Measurements from ENCODE around the gene MKNK1. TPM values are rescaled to one million over a fixed set of nuclear protein-coding genes. Genes with fewer than 3 reads are reported as not detected.

MKNK1 gene
- total RNA-seq, 1 donor from 2014 or later: 22.6 TPM

- H3K4me3 ChIP-seq (ENCODE audit: low read depth, low read length): no peak overlapping the region
- H3K36me3 ChIP-seq (ENCODE audit: control insufficient read depth, insufficient read depth, low read length): no peaks in the 10 kb centered on the region
- no peak for TF ChIP-seq CTCF (IDR thresholded peaks at IDR 0.05; ENCODE audit: insufficient read depth, low read length, poor library complexity, severe bottlenecking)
- H3K27me3 ChIP-seq (ENCODE audit: control insufficient read depth, insufficient read depth, low read length): no peaks in the 10 kb centered on the region
- no peak for DNase-seq (ENCODE audit: low read depth)
Observed at GRCh38 chr1:46606255-46606965, 2.3 kb upstream of the MKNK1 start.

GRCh38 chr1:46605232-46605631 lies 1.2 kb upstream of the MKNK1 start:
- TF ChIP-seq CTCF (IDR thresholded peaks at IDR 0.05; ENCODE audit: insufficient read depth, low read length, poor library complexity, severe bottlenecking): no peak
- no peak for DNase-seq (ENCODE audit: low read depth)
- Histone ChIP-seq H3K27me3 (ENCODE audit: control insufficient read depth, insufficient read depth, low read length) (no peaks in the 10 kb centered on the region), H3K4me3 (ENCODE audit: low read depth, low read length) (no peak overlapping the region), H3K36me3 (ENCODE audit: control insufficient read depth, insufficient read depth, low read length) (no peaks in the 10 kb centered on the region)

GRCh38 chr1:46603481-46603857 lies 599 bp downstream of the MKNK1 start:
- no peak for TF ChIP-seq CTCF (IDR thresholded peaks at IDR 0.05; ENCODE audit: insufficient read depth, low read length, poor library complexity, severe bottlenecking)
- no peaks in the 10 kb centered on the region for H3K36me3 ChIP-seq (ENCODE audit: control insufficient read depth, insufficient read depth, low read length)
- H3K27me3 ChIP-seq (ENCODE audit: control insufficient read depth, insufficient read depth, low read length): no peaks in the 10 kb centered on the region
- H3K4me3 ChIP-seq (ENCODE audit: low read depth, low read length): peak overlapping the region; percentile 99
- DNase-seq (ENCODE audit: low read depth): no peak

- no peak overlapping the region for H3K4me3 ChIP-seq (ENCODE audit: low read depth, low read length)
- no peak for TF ChIP-seq CTCF (IDR thresholded peaks at IDR 0.05; ENCODE audit: insufficient read depth, low read length, poor library complexity, severe bottlenecking)
- no peaks in the 10 kb centered on the region for H3K36me3 ChIP-seq (ENCODE audit: control insufficient read depth, insufficient read depth, low read length)
- H3K27me3 ChIP-seq (ENCODE audit: control insufficient read depth, insufficient read depth, low read length): no peaks in the 10 kb centered on the region
- DNase-seq (ENCODE audit: low read depth): no peak
Observed at GRCh38 chr1:46601257-46602007, 2.6 kb downstream of the MKNK1 start.

GRCh38 chr1:46599059-46599970 lies 4.8 kb downstream of the MKNK1 start:
- TF ChIP-seq CTCF (IDR thresholded peaks at IDR 0.05; ENCODE audit: insufficient read depth, low read length, poor library complexity, severe bottlenecking): no peak
- no peaks in the 10 kb centered on the region for H3K27me3 ChIP-seq (ENCODE audit: control insufficient read depth, insufficient read depth, low read length)
- no peaks in the 10 kb centered on the region for H3K36me3 ChIP-seq (ENCODE audit: control insufficient read depth, insufficient read depth, low read length)
- H3K4me3 ChIP-seq (ENCODE audit: low read depth, low read length): no peak overlapping the region
- DNase-seq (ENCODE audit: low read depth): no peak
